Neural cell (in vitro differentiated cells): ENCODE measurements around the gene TPSD1. TPM values are rescaled to one million over a fixed set of nuclear protein-coding genes. Genes with fewer than 3 reads are reported as not detected.
"Not testable (repeated sequence)": the region's sequence is repeated elsewhere in the genome, so short reads cannot be mapped to it uniquely, and the experiment has no call there.

Experiments used
- H2AFZ ChIP-seq: fragments of 200-600, 300-800 bp; sonication (generic), shearing (Covaris generic); 2 replicates; pipeline ENCODE4 v1.6.0; 2014; ENCODE audit warnings: low read depth, mild to moderate bottlenecking, antibody characterized with exemption, low read length, moderate library complexity
- H3F3A ChIP-seq: fragments of 200-600 bp; shearing (Covaris generic); 2 replicates; pipeline ENCODE4 v1.6.1; 2016; ENCODE audit warnings: mild to moderate bottlenecking, moderate library complexity, mixed read lengths, antibody characterized with exemption, low read length; ENCODE audit not compliant: insufficient read depth, poor library complexity, severe bottlenecking
- H3K27ac ChIP-seq: fragments of 200-600, 300-800 bp; sonication (generic), shearing (Covaris generic); 2 replicates; pipeline ENCODE4 v1.5.1; 2014; ENCODE audit warnings: mild to moderate bottlenecking, low read length, moderate library complexity
- H3K27me3 ChIP-seq: fragments of 300-800, 200-600 bp; sonication (generic), shearing (Covaris generic); 2 replicates; pipeline ENCODE4 v1.6.0; 2014; ENCODE audit warnings: mild to moderate bottlenecking, low read depth, low read length, moderate library complexity; ENCODE audit not compliant: insufficient read depth
- H3K36me3 ChIP-seq: fragments of 300-800, 200-600 bp; sonication (generic), shearing (Covaris generic); 2 replicates; pipeline ENCODE4 v1.5.1; 2014; ENCODE audit warnings: mild to moderate bottlenecking, antibody characterized with exemption, low read length, moderate library complexity; ENCODE audit not compliant: insufficient read depth
- H3K4me2 ChIP-seq: fragments of 300-800, 200-600 bp; sonication (generic), shearing (Covaris generic); 2 replicates; pipeline ENCODE4 v1.6.0; 2014; ENCODE audit warnings: mild to moderate bottlenecking, low read length
- H3K4me3 ChIP-seq: fragments of 300-800, 200-600 bp; sonication (generic), shearing (Covaris generic); 2 replicates; pipeline ENCODE4 v1.5.1; 2014; ENCODE audit warnings: mild to moderate bottlenecking, low read length, moderate library complexity
- H3K79me2 ChIP-seq: fragments of 200-600 bp; shearing (Covaris generic); replicated peaks from 2 replicates; pipeline ENCODE4 v1.6.0; 2014; ENCODE audit warnings: mild to moderate bottlenecking, low read length, moderate library complexity; ENCODE audit not compliant: insufficient read depth
- H3K9ac ChIP-seq: fragments of 300-800, 200-600 bp; sonication (generic), shearing (Covaris generic); 2 replicates; pipeline ENCODE4 v1.6.1; 2016; ENCODE audit warnings: mild to moderate bottlenecking, low read length, mixed read lengths
- H3K9me2 ChIP-seq: fragments of 200-600 bp; shearing (Covaris generic); 2 replicates; pipeline ENCODE4 v1.6.1; 2016; ENCODE audit warnings: mild to moderate bottlenecking, low read length, mixed read lengths; ENCODE audit not compliant: insufficient read depth
- H3K9me3 ChIP-seq: fragments of 200-600, 300-800 bp; sonication (generic), shearing (Covaris generic); 2 replicates; pipeline ENCODE4 v1.6.1; 2016; ENCODE audit warnings: mild to moderate bottlenecking, mixed run types, low read length, moderate library complexity, mixed read lengths
- H4K20me1 ChIP-seq: fragments of 200-600 bp; shearing (Covaris generic); 2 replicates; pipeline ENCODE4 v1.6.1; 2016; ENCODE audit warnings: mild to moderate bottlenecking, mixed run types; ENCODE audit not compliant: insufficient read depth
- EP300 ChIP-seq: fragments of 450-650 bp; conservative IDR thresholded peaks from 2 replicates; pipeline ENCODE4 v1.6.1; 2014; ENCODE audit warnings: antibody characterized with exemption, mild to moderate bottlenecking, moderate library complexity; ENCODE audit not compliant: poor library complexity, severe bottlenecking
- EZH2 ChIP-seq: fragments of 200-600, 300-800 bp; shearing (Covaris generic), sonication (generic); IDR thresholded peaks from 2 replicates; pipeline ENCODE4 v1.6.1; 2014; ENCODE audit warnings: antibody characterized with exemption, low read length, borderline replicate concordance, mild to moderate bottlenecking; ENCODE audit not compliant: insufficient read depth, poor library complexity, severe bottlenecking
- MXI1 ChIP-seq: fragments of 450-650 bp; conservative IDR thresholded peaks from 2 replicates; pipeline ENCODE4 v1.6.1; 2014; ENCODE audit warnings: antibody characterized with exemption, mild to moderate bottlenecking; ENCODE audit not compliant: poor library complexity, severe bottlenecking
- POLR2AphosphoS5 ChIP-seq: IDR thresholded peaks from 2 replicates; pipeline ENCODE4 v1.6.1; 2012
- RAD21 ChIP-seq: fragments of 450-650 bp; conservative IDR thresholded peaks from 2 replicates; pipeline ENCODE4 v1.6.1; 2014; ENCODE audit warnings: antibody characterized with exemption, mild to moderate bottlenecking, moderate library complexity
- SMC3 ChIP-seq: fragments of 450-650 bp; conservative IDR thresholded peaks from 2 replicates; pipeline ENCODE4 v1.6.1; 2014; ENCODE audit warnings: antibody characterized with exemption, mild to moderate bottlenecking, moderate library complexity; ENCODE audit not compliant: poor library complexity
- TAF1 ChIP-seq: IDR thresholded peaks from 2 replicates; pipeline ENCODE4 v1.6.1; 2012; ENCODE audit warnings: low read depth
- polyA plus RNA-seq: library from polyadenylated mRNA; depleted of rRNA; stranded (reverse); fragments of >200 nt; gene quantifications from 2 replicates; pipeline ENCODE4 v1.2.3, GENCODE V29; 2014
- TF ChIP-seq, protein P1 (sequence below): IDR thresholded peaks from 2 replicates; pipeline ENCODE4 v1.6.1; 2012; ENCODE audit warnings: borderline replicate concordance
- TF ChIP-seq, protein P2 (sequence below): fragments of 450-650 bp; IDR thresholded peaks from 2 replicates; pipeline ENCODE4 v1.5.1; 2014; ENCODE audit warnings: antibody characterized with exemption, mild to moderate bottlenecking, moderate library complexity; ENCODE audit not compliant: poor library complexity, severe bottlenecking

TPSD1 gene
- polyA plus RNA-seq, 1 donor from 2014 or later: not detected

DNA sequence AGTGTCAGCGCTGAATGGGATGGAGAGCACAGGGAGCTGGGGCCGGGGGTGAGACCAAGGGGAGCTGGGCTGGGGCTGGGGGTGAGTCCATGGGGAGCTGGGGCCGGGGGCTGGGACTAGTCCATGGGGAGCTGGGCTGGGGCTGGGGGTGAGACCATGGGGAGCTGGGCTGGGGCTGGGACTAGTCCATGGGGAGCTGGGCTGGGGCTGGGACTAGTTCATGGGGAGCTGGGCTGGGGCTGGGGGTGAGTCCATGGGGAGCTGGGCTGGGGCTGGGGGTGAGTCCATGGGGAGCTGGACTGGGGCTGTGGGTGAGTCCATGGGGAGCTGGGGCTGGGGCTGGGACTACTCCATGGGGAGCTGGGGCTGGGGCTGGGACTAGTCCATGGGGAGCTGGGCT, 1.0 kb upstream of the TPSD1 start:
- H3K9me3 ChIP-seq, H3F3A ChIP-seq: not testable (repeated sequence)

DNA sequence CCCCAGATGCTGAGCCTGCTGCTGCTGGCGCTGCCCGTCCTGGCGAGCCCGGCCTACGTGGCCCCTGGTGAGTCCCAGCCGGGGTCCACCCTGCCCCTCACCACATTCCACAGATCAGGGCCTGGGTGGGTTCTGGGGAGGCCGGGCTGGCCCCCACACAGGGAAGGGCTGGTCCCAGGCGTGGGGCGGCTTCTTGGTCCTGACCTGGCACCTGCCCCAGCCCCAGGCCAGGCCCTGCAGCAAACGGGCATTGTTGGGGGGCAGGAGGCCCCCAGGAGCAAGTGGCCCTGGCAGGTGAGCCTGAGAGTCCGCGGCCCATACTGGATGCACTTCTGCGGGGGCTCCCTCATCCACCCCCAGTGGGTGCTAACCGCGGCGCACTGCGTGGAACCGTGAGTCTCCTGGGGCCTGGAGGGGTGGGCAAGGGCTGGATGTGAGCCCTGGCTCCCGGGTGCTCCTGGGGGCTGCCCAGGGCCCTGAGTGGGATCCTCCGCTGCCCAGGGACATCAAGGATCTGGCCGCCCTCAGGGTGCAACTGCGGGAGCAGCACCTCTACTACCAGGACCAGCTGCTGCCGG, 516 bp downstream of the TPSD1 start:
- not testable (repeated sequence) for H3K9me3 ChIP-seq, H4K20me1 ChIP-seq, H3K4me2 ChIP-seq, H3K4me3 ChIP-seq, H3K79me2 ChIP-seq, H3K9me2 ChIP-seq, H3K36me3 ChIP-seq, H2AFZ ChIP-seq, H3K9ac ChIP-seq, H3K27ac ChIP-seq, H3F3A ChIP-seq
- H3K27me3 ChIP-seq: peaks cover 15% of the 10 kb centered on the region

More for the DNA sequence above, 1.0 kb upstream of the TPSD1 start:
- not testable (repeated sequence) for H3K27ac ChIP-seq, H3K9ac ChIP-seq, H3K36me3 ChIP-seq, H3K4me2 ChIP-seq, H3K79me2 ChIP-seq, H3K9me2 ChIP-seq, H3K4me3 ChIP-seq, H2AFZ ChIP-seq, H4K20me1 ChIP-seq
- peaks cover 11% of the 10 kb centered on the region for H3K27me3 ChIP-seq

DNA sequence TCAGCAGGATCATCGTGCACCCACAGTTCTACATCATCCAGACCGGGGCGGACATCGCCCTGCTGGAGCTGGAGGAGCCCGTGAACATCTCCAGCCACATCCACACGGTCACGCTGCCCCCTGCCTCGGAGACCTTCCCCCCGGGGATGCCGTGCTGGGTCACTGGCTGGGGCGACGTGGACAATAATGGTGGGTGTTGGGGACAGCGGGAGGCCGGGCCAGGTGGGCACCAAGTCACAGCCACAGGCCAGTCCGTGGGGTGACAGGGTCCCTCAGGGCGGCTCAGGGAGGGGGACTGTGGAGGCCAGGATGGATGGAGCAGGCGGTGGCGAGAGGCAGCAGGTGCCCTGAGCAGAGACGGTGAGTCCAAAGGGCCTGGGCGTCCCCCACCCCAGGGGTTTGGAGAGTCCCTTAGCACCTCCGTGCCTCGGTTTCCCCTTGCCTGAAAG, 1.0 kb downstream of the TPSD1 start:
- no peaks in the 10 kb centered on the region for H4K20me1 ChIP-seq
- no peak overlapping the region for H3K4me3 ChIP-seq
- no peak overlapping the region for H3K4me2 ChIP-seq
- H3K9me2 ChIP-seq: no peaks in the 10 kb centered on the region
- H3K9me3 ChIP-seq: no peaks in the 10 kb centered on the region
- TF ChIP-seq, protein P1, sequence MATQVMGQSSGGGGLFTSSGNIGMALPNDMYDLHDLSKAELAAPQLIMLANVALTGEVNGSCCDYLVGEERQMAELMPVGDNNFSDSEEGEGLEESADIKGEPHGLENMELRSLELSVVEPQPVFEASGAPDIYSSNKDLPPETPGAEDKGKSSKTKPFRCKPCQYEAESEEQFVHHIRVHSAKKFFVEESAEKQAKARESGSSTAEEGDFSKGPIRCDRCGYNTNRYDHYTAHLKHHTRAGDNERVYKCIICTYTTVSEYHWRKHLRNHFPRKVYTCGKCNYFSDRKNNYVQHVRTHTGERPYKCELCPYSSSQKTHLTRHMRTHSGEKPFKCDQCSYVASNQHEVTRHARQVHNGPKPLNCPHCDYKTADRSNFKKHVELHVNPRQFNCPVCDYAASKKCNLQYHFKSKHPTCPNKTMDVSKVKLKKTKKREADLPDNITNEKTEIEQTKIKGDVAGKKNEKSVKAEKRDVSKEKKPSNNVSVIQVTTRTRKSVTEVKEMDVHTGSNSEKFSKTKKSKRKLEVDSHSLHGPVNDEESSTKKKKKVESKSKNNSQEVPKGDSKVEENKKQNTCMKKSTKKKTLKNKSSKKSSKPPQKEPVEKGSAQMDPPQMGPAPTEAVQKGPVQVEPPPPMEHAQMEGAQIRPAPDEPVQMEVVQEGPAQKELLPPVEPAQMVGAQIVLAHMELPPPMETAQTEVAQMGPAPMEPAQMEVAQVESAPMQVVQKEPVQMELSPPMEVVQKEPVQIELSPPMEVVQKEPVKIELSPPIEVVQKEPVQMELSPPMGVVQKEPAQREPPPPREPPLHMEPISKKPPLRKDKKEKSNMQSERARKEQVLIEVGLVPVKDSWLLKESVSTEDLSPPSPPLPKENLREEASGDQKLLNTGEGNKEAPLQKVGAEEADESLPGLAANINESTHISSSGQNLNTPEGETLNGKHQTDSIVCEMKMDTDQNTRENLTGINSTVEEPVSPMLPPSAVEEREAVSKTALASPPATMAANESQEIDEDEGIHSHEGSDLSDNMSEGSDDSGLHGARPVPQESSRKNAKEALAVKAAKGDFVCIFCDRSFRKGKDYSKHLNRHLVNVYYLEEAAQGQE: no peak
- TF ChIP-seq POLR2AphosphoS5 (no peak), RAD21 (no peak), EP300 (no peak), EZH2 (no peak), MXI1 (no peak), TAF1 (no peak), SMC3 (no peak)
- TF ChIP-seq, protein P2, sequence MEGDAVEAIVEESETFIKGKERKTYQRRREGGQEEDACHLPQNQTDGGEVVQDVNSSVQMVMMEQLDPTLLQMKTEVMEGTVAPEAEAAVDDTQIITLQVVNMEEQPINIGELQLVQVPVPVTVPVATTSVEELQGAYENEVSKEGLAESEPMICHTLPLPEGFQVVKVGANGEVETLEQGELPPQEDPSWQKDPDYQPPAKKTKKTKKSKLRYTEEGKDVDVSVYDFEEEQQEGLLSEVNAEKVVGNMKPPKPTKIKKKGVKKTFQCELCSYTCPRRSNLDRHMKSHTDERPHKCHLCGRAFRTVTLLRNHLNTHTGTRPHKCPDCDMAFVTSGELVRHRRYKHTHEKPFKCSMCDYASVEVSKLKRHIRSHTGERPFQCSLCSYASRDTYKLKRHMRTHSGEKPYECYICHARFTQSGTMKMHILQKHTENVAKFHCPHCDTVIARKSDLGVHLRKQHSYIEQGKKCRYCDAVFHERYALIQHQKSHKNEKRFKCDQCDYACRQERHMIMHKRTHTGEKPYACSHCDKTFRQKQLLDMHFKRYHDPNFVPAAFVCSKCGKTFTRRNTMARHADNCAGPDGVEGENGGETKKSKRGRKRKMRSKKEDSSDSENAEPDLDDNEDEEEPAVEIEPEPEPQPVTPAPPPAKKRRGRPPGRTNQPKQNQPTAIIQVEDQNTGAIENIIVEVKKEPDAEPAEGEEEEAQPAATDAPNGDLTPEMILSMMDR: no peak
- no peaks in the 10 kb centered on the region for H3K36me3 ChIP-seq
- no peaks in the 10 kb centered on the region for H3F3A ChIP-seq
- H3K9ac ChIP-seq: no peak overlapping the region
- H3K27ac ChIP-seq: no peak overlapping the region
- H2AFZ ChIP-seq: no peak overlapping the region
- no peaks in the 10 kb centered on the region for H3K79me2 ChIP-seq
- H3K27me3 ChIP-seq: peaks cover 15% of the 10 kb centered on the region
